ENCODE measurements around the gene KCNQ1. TPM values are rescaled to one million over a fixed set of nuclear protein-coding genes. Genes with fewer than 3 reads are reported as not detected.

The KCNQ1 gene
- total RNA-seq, 1 experiment from 2014 or later = not detected

DNA sequence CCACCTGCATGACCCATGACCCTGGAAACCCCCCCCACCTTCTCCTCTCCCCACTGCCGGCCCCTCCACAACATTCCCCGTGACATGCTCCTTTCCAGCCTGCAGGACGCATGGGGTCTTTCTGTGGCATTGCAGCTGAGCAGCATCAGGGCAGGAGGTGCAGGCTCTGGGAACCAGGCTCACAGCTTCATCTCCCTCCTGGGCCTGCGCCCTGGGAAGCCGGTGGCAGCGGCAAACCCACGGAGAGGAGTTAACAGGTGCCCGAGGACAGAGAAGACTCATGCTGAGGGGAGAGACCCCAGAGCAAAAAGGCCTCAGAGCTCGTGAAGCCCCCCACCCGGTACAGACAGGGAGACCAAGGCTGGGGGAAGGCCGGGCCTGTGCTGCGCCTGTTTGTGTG lies 408.6 kb downstream of the KCNQ1 start:
- peaks cover 12% of the 10 kb centered on the region for H3K27me3 Mint-ChIP-seq (ENCODE audit: insufficient read depth, unreplicated experiment)
- BruUV-seq (replicated peaks) = no TSS peak
- H3K4me1 Mint-ChIP-seq (ENCODE audit: insufficient read depth, unreplicated experiment) = no peaks in the 10 kb centered on the region
- TF ChIP-seq CTCF (IDR thresholded peaks at IDR 0.05; ENCODE audit: unreplicated experiment) = no peak
- no peak for DNase-seq (ENCODE audit: unreplicated experiment)
- peaks cover 7% of the 10 kb centered on the region for H3K36me3 Mint-ChIP-seq (ENCODE audit: insufficient read depth, unreplicated experiment)
- H3K9me3 Mint-ChIP-seq (ENCODE audit: unreplicated experiment) = no peaks in the 10 kb centered on the region
- ChIA-PET CTCF (interaction anchor here (0.6 kb wide), 1 partner anchor 75 kb away, joined by 3 read pairs; no protein-coding TSS in a partner anchor), POLR2A (no interaction called here)
- H3K27ac Mint-ChIP-seq (ENCODE audit: low read depth, unreplicated experiment) = no peak overlapping the region
- intact Hi-C loops (cut with micrococcal nuclease) = no loop called here
- H3K4me3 Mint-ChIP-seq (ENCODE audit: unreplicated experiment) = no peak overlapping the region

GRCh38 chr11:2853997-2854560 lies 409.3 kb downstream of the KCNQ1 start:
- intact Hi-C loops (cut with micrococcal nuclease) = no loop called here
- Mint-ChIP-seq H3K27me3 (ENCODE audit: insufficient read depth, unreplicated experiment) (peaks cover 12% of the 10 kb centered on the region), H3K27ac (ENCODE audit: low read depth, unreplicated experiment) (no peak overlapping the region), H3K4me1 (ENCODE audit: insufficient read depth, unreplicated experiment) (no peaks in the 10 kb centered on the region), H3K36me3 (ENCODE audit: insufficient read depth, unreplicated experiment) (peaks cover 6% of the 10 kb centered on the region), H3K9me3 (ENCODE audit: unreplicated experiment) (no peaks in the 10 kb centered on the region), H3K4me3 (ENCODE audit: unreplicated experiment) (no peak overlapping the region)
- ChIA-PET CTCF (no interaction called here), POLR2A (no interaction called here)
- no peak for DNase-seq (ENCODE audit: unreplicated experiment)
- TF ChIP-seq CTCF (IDR thresholded peaks at IDR 0.05; ENCODE audit: unreplicated experiment) = no peak
- BruUV-seq (replicated peaks) = no TSS peak

GRCh38 chr11:2855162-2855561 lies 410.4 kb downstream of the KCNQ1 start:
- CTCF ChIA-PET = no interaction called here
- Mint-ChIP-seq H3K27me3 (ENCODE audit: insufficient read depth, unreplicated experiment) (peaks cover 12% of the 10 kb centered on the region), H3K27ac (ENCODE audit: low read depth, unreplicated experiment) (no peak overlapping the region)

GRCh38 chr11:2857276-2857675 lies 412.5 kb downstream of the KCNQ1 start:
- TF ChIP-seq CTCF (IDR thresholded peaks at IDR 0.05; ENCODE audit: unreplicated experiment) = no peak
- no peaks in the 10 kb centered on the region for H3K9me3 Mint-ChIP-seq (ENCODE audit: unreplicated experiment)
- DNase-seq (ENCODE audit: unreplicated experiment) = no peak
- H3K27me3 Mint-ChIP-seq (ENCODE audit: insufficient read depth, unreplicated experiment) = peaks cover 12% of the 10 kb centered on the region
- H3K4me3 Mint-ChIP-seq (ENCODE audit: unreplicated experiment) = no peak overlapping the region
- ChIA-PET POLR2A (interaction anchor here (0.5 to 0.8 kb wide), 2 partner anchors 158 to 1120 kb away, joined by 3 to 6 read pairs; no protein-coding TSS in a partner anchor), CTCF (interaction anchor here (0.7 kb wide), 1 partner anchor 220 kb away, joined by 3 read pairs; no protein-coding TSS in a partner anchor)
- intact Hi-C loops (cut with micrococcal nuclease) = no loop called here
- BruUV-seq (replicated peaks) = no TSS peak
- peaks cover 15% of the 10 kb centered on the region for H3K4me1 Mint-ChIP-seq (ENCODE audit: insufficient read depth, unreplicated experiment)
- H3K27ac Mint-ChIP-seq (ENCODE audit: low read depth, unreplicated experiment) = no peak overlapping the region
- no peaks in the 10 kb centered on the region for H3K36me3 Mint-ChIP-seq (ENCODE audit: insufficient read depth, unreplicated experiment)

More at GRCh38 chr11:2855162-2855561, 410.4 kb downstream of the KCNQ1 start:
- no peak for DNase-seq (ENCODE audit: unreplicated experiment)
- H3K36me3 Mint-ChIP-seq (ENCODE audit: insufficient read depth, unreplicated experiment) = no peaks in the 10 kb centered on the region
- H3K4me1 Mint-ChIP-seq (ENCODE audit: insufficient read depth, unreplicated experiment) = peaks cover 7% of the 10 kb centered on the region
- intact Hi-C loops (cut with micrococcal nuclease) = no loop called here
- BruUV-seq (replicated peaks) = no TSS peak
- H3K4me3 Mint-ChIP-seq (ENCODE audit: unreplicated experiment) = no peak overlapping the region
- no peak for TF ChIP-seq CTCF (IDR thresholded peaks at IDR 0.05; ENCODE audit: unreplicated experiment)
- POLR2A ChIA-PET = no interaction called here
- no peaks in the 10 kb centered on the region for H3K9me3 Mint-ChIP-seq (ENCODE audit: unreplicated experiment)

Measured in MCF 10A (cell line).